ENCODE results near the gene UGDH. TPM values are rescaled to one million over a fixed set of nuclear protein-coding genes. Genes with fewer than 3 reads are reported as not detected.

The UGDH gene
- total RNA-seq, 2 experiments from 2014 or later = 17.5 to 18.2 TPM

- H3K27me3 Mint-ChIP-seq = peaks cover under 1% of the 10 kb centered on the region
- DNase-seq = no peak
- no peak for ATAC-seq (ENCODE audit: low read depth)
- no peak overlapping the region for H3K4me3 Mint-ChIP-seq
- POLR2A ChIA-PET = interaction anchor here (0.7 kb wide), 1 partner anchor 344 kb away, joined by 3 read pairs; no protein-coding TSS in a partner anchor
- peaks cover 24% of the 10 kb centered on the region for H3K4me1 Mint-ChIP-seq
- H3K27ac Mint-ChIP-seq = no peak overlapping the region
- peaks cover 41% of the 10 kb centered on the region for H3K36me3 Mint-ChIP-seq
- H3K9me3 Mint-ChIP-seq = no peaks in the 10 kb centered on the region
Observed at GRCh38 chr4:39450618-39451017, 76.6 kb downstream of the UGDH start.

Other genes starting within 250 kb of the UGDH start
- 10 to 100 TPM; 74.6 to 84.5 TPM for gene RFC1, start 161.1 kb downstream of the UGDH start, total RNA-seq
- not detected for gene KLB, start 120.5 kb downstream of the UGDH start, total RNA-seq
- 1,000 to 10,000 TPM; 1,040 to 1,200 TPM for gene RPL9, start 68.5 kb downstream of the UGDH start, total RNA-seq
- 10 to 100 TPM; 16.0 to 18.0 TPM for gene LIAS, start 68.4 kb downstream of the UGDH start, total RNA-seq
- 1 to 10 TPM; 7.0 to 7.2 TPM for gene SMIM14, start 111.4 kb upstream of the UGDH start, total RNA-seq
- 10 to 100 TPM; 67.4 to 73.1 TPM for gene UBE2K, start 170.7 kb upstream of the UGDH start, total RNA-seq